ENCODE results near the gene KANSL1.

DNA sequence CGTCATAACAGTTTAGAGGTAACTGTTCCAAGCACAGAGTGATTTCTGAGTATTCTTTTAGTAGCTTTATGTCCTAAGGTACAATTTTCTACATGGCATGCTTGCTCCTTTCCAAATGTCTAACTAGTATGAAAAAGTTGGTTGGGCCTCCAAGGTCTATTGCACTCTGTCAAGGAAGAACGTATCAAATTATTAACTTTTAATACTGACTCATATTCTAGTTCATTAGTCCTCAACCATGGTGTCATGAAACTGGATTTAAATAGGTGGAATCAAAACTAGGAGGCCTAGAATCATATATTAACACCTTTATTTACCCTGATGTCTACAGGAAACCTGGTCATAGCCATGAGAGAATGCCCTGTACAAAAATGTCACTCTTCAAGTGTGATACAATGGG lies 132.8 kb downstream of the KANSL1 start:
- TF ChIP-seq FOXM1 (IDR thresholded peaks at IDR 0.05; ENCODE audit: borderline replicate concordance, low read depth) (no peak), EP300 (IDR thresholded peaks at IDR 0.05; ENCODE audit: borderline replicate concordance) (no peak), TCF12 (IDR thresholded peaks at IDR 0.05; ENCODE audit: low read depth) (no peak), CEBPB (IDR thresholded peaks at IDR 0.05) (no peak), TAF1 (IDR thresholded peaks at IDR 0.05; ENCODE audit: low read depth) (no peak)
- TF ChIP-seq, protein P1, sequence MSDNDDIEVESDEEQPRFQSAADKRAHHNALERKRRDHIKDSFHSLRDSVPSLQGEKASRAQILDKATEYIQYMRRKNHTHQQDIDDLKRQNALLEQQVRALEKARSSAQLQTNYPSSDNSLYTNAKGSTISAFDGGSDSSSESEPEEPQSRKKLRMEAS (IDR thresholded peaks at IDR 0.05): no peak
